Midbrain (tissue), 1 donor: ENCODE results near the gene KRTAP10-3.
"Not testable (repeated sequence)": the region's sequence is repeated elsewhere in the genome, so short reads cannot be mapped to it uniquely, and the experiment has no call there.

Experiments used
- DNase-seq: peaks from one replicate; lab custom pipeline; 2025; lab: John Stamatoyannopoulos, UW

The KRTAP10-3 gene

DNA sequence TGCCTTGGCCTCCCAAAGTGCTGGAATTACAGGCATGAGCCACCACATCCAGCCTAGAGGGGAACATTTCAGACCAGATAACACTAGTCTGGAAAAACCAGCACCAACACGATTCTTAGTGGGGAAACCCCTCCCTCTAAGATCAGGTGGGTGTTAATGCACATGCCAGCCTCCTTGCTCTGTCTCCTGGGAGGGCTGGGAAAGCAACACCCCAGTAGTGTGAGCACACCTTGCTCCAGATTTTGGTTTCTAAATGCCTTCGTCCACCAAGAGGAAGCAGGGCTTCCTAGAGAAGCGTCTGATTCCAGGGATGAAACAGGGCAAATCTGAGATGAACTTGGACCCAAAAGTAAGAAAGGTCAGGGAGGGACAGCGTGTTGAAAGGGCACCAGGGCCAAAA lies 12.7 kb upstream of the KRTAP10-3 start:
- no peak for DNase-seq

DNA sequence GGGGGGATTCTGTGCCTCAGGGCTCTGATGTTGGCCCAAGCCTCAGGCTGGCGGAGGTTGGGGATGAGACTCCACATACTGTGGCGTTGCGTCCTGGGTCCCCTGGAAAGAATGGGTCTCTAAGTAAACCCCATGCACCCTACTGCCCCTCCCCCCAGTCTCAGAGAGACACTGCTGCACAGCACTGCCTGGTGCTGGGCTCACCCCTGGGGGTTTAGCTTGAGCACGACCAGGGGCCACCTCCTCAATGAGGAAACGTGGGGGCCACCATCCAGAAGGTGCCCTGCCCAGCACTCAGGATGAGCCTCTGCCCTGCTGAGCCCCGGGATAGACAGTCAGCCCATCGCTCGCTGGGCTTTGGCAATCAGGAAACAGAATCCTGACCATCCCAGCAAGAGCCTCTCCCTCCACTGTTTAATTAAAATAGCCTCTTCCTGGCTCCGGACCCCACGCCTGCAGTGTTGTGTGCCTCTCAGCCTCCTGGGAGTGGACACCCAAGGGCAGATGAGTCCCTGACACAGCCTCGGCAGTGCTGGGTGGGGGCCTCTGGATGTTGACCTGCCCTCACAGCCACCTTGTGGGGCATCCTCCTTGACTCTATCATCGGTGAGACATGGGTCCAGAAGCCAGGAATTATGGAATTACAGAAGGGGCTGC lies 11.4 kb upstream of the KRTAP10-3 start:
- no peak for DNase-seq

GRCh38 chr21:44568667-44569556 lies 10.3 kb upstream of the KRTAP10-3 start:
- no peak for DNase-seq

GRCh38 chr21:44568261-44568660 lies 9.7 kb upstream of the KRTAP10-3 start:
- DNase-seq = no peak

- DNase-seq = no peak
Measured at GRCh38 chr21:44567481-44568171, 9.0 kb upstream of the KRTAP10-3 start.

DNA sequence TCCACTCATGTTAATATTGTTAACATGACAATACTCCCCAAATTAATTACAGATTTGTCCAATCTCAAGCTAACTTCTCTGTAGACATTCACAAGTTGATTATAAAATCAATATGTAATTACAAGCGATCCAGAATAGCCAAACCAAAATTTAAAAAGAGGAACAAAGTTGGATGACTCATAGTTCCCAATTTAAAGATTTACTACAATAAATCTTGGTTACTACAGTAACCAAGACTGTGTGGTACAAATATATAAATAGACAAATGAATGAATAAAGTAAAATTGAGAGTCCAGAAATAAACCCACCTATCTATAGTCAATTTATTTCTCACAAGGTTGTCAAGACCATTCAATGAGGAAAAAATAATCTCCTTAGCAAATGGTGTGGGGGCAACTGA lies 7.8 kb upstream of the KRTAP10-3 start:
- DNase-seq = no peak

GRCh38 chr21:44564886-44565598 lies 6.4 kb upstream of the KRTAP10-3 start:
- no peak for DNase-seq

DNA sequence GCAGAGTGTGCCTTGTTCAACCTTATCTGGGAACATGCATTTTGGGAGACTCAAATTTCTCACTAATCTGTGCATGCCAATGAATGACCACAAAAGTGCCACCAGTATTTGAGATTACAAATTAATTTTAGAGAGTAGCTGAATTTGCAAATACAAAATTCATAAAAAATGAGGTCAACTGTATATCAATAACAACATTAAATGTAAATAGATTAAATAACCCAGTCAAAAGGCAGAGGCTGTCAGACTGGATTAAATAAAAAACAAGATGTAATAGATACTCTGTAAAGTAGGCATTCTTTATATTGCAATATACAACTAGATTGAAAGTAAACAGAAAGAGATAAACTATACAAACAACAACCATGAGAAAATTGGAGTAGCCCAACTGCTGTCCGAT lies 5.5 kb upstream of the KRTAP10-3 start:
- DNase-seq = no peak

DNA sequence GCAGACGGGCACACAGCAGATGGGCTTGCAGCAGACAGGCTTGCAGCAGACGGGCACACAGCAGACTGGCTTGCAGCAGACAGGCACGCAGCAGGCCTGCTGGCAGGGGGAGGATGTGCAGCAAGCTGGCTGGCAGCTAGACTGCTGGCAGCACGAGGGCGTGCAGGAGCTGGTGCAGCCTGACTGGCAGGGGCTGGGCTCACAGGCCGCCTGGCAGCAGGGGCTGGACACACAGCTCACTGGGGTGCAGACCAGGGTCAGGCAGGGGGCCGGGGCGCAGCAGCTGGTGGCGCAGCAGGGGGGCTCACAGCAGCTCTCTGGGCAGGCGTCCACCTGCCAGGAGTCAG lies 293 bp downstream of the KRTAP10-3 start:
- not testable (repeated sequence) for DNase-seq

DNA sequence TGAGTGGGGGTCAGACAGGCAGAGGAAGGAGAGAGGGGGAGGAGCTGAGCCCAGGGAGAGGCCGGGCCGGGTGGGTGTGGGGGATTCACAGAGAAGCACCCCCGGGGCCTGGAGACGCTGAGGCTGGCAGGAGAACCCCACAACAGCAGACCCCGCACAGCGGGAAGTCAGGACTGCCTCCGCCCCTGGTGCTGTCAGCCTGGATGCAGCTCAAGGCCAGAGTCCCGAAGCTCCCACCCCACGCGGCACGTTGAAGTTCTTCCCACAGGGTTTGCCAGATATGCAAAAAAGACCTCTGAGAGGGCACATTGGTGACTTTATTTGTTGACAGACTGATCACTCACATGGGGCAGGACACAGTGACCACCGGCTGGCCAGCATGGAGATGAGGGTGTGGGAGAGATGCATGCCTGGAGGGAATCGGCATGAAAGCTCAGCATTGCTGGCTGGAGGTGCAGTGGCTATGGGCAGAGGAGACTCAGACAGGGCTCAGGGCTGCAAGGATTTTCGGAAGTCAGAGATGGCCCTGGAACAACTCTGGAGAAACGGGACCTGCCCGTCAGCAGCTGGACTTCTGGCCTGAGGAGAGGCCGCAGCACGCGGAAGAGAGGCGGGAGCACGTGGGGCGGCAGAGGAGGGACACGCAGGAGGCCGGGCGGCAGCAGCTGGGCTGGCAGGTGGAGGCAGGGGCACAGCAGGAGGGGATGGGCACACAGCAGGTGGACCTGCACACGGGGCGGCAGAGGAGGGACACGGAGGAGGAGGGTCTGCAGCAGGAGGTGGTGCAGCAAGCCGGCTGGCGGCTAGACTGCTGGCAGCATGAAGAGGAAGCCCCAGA lies 885 bp downstream of the KRTAP10-3 start:
- DNase-seq = no peak

GRCh38 chr21:44556879-44557278 lies 1.7 kb downstream of the KRTAP10-3 start:
- no peak for DNase-seq

DNA sequence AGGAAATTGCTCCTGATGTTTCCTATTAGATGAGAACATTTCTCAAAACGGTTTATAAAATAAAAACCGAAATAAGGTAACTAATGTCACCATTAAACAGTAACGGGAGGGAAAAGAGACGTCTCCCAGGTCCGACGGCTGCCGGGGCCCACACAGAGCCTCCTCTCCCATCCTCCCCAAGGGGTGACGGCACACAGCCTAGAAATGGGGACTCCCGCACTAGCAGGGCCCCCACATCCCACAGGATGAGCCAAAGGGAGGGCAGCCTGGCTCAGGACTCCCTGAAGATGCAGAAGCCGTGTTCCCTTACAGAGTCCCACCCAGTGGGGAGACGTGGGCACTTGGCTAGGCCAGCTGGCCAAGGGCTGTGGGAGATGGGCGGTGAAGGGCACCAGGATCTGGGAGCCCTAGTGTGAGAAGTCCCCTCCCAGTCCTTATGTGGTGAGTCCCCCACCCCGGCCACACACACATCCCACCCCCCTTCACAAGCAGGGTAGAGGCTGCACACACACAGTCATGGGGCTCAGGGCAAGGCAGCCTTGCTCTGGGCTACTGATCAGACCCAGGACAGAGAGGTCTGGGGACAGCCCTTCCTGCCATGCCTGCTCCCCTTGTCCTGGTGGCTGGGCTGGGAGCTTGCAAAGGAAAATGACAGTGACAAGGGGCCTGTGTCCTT lies 3.3 kb downstream of the KRTAP10-3 start:
- DNase-seq = no peak

GRCh38 chr21:44552681-44553080 lies 5.9 kb downstream of the KRTAP10-3 start:
- DNase-seq = no peak

- no peak for DNase-seq
Measured at GRCh38 chr21:44552136-44552535, 6.5 kb downstream of the KRTAP10-3 start.

- DNase-seq = no peak
Measured at GRCh38 chr21:44551340-44551961, 7.1 kb downstream of the KRTAP10-3 start, which contains the start of gene KRTAP10-2. KRTAP10-2 (minus strand) TSS chr21:44551505; CDS start chr21:44551458, 47 bp downstream.

DNA sequence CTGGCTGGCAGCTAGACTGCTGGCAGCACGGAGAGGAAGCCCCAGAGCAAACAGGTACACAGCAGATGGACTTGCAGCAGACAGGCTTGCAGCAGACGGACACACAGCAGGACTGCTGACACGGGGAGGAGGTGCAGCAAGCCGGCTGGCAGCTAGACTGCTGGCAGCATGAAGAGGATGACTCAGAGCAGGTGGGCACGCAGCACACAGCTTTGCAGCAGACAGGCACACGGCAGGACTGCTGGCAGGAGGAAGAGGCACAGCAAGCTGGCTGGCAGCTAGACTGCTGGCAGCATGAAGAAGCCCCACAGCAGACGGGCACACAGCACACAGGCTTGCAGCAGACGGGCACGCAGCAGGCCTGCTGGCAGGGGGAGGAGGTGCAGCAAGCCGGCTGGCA lies 7.8 kb downstream of the KRTAP10-3 start:
- DNase-seq = no peak

GRCh38 chr21:44550285-44550684 lies 8.3 kb downstream of the KRTAP10-3 start:
- DNase-seq = not testable (repeated sequence)

GRCh38 chr21:44549525-44550211 lies 8.9 kb downstream of the KRTAP10-3 start:
- no peak for DNase-seq

DNA sequence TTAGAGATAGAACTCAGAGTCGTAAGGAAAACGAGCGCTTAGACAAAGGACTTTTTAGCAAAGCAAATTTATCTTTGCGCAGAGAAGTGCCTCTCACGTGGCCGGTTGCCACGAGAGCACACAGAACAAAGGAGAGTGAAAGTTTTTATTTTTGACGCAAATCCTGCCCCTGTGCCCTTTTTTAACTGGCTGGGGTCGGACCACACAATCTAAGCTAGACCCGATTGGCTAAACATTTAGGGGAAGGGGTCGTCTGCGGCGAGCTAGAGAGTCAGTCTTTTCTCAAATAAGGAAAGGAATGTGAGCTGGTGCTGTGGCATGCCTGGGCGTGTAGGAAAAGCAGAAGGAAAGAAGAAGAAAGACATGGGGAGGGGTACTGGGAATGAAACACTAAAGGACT lies 9.7 kb downstream of the KRTAP10-3 start:
- DNase-seq = no peak

DNA sequence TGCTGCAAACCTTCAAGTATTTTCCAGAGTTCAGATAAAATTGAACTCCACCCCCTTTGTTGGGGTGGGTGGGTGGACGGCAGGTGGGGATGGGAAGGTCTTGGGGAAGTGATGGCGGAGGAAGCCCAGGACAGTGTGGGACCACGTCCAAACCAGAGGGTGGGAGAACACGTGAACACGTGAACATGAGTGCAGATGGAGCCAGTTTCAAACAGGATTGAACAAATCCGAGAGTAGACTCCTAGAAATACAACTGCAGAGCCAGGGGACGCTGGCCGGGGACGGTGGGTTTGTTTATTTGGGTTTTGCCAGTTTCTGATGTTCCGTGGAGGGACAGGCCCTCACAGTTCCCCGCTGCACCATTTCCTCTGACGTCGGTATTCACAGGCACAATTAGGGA lies 10.2 kb downstream of the KRTAP10-3 start:
- DNase-seq = no peak
